Measurements from ENCODE around the gene CPM. TPM values are rescaled to one million over a fixed set of nuclear protein-coding genes. Genes with fewer than 3 reads are reported as not detected.

CPM gene
- total RNA-seq, 4 donors from 2014 or later: 54.0 to 117 (median 75.2) TPM

DNA sequence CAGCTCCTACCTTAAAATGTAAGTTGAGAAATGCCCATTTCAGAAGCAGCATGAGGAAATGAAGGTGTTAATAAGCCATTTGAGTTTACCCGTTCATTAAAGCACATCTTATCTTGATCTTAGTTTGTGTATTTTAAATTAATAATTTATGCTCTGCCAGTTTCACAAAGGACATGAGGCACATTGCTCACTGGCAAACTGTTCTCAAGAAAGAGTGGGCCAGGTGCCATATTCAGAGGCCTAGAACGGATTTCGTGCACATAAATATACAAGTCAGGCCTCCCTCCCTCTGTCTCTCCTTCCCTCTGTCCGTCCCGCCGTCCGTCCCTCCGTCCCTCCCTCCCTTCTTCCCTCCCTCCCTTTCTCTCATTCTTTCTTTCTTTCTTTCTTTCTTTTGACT is 29.5 kb downstream of the CPM start:
- H3K36me3 ChIP-seq: no peaks in the 10 kb centered on the region
- H3K27ac ChIP-seq: no peak overlapping the region
- H3K4me3 ChIP-seq: no peak overlapping the region
- no peak for DNase-seq (ENCODE audit: low spot score in 2 of 2)
- WGBS, 2 donors: 85 to 87% methylated on average over 8 of the region's 8 CpGs
- H3K27me3 ChIP-seq: no peaks in the 10 kb centered on the region
- TF ChIP-seq POLR2A (IDR thresholded peaks at IDR 0.05): no peak
- TF ChIP-seq, protein P1, sequence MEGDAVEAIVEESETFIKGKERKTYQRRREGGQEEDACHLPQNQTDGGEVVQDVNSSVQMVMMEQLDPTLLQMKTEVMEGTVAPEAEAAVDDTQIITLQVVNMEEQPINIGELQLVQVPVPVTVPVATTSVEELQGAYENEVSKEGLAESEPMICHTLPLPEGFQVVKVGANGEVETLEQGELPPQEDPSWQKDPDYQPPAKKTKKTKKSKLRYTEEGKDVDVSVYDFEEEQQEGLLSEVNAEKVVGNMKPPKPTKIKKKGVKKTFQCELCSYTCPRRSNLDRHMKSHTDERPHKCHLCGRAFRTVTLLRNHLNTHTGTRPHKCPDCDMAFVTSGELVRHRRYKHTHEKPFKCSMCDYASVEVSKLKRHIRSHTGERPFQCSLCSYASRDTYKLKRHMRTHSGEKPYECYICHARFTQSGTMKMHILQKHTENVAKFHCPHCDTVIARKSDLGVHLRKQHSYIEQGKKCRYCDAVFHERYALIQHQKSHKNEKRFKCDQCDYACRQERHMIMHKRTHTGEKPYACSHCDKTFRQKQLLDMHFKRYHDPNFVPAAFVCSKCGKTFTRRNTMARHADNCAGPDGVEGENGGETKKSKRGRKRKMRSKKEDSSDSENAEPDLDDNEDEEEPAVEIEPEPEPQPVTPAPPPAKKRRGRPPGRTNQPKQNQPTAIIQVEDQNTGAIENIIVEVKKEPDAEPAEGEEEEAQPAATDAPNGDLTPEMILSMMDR (IDR thresholded peaks at IDR 0.05): no peak
- no peak for TF ChIP-seq EP300 (IDR thresholded peaks at IDR 0.05)
- H3K9me3 ChIP-seq: no peaks in the 10 kb centered on the region
- peaks cover 0 to 11% (median 0%) of the 10 kb centered on the region in 4 donors for H3K4me1 ChIP-seq

DNA sequence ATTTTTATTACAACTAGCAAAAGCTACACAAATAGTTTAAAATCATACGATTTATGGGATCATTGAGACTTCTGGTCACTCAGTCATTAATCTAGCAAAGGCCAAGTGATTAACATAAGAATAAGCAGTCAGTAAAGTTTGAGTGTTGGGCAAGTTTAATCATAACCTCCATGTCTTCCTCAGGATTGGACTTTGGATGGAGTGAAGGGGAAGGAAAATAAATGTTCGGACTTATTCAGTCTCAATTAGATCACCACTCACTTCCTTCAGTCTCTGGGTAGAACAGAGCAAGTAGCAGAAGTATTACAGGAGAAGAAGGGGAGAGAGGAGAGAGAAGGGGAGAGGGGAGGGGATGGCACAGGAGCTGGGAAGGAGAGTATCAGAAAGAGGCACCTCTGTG is 31.4 kb downstream of the CPM start:
- no peaks in the 10 kb centered on the region for H3K36me3 ChIP-seq
- WGBS, 2 donors: 76 to 85% methylated on average over 2 of the region's 2 CpGs
- no peak for DNase-seq (ENCODE audit: low spot score in 2 of 2)
- TF ChIP-seq POLR2A (IDR thresholded peaks at IDR 0.05): no peak
- TF ChIP-seq, protein P1 (IDR thresholded peaks at IDR 0.05): no peak
- no peak for TF ChIP-seq EP300 (IDR thresholded peaks at IDR 0.05)
- no peak overlapping the region for H3K27ac ChIP-seq
- H3K9me3 ChIP-seq: no peaks in the 10 kb centered on the region
- peaks cover 0 to 11% (median 0%) of the 10 kb centered on the region in 4 donors for H3K4me1 ChIP-seq
- H3K4me3 ChIP-seq: no peak overlapping the region
- no peaks in the 10 kb centered on the region for H3K27me3 ChIP-seq

DNA sequence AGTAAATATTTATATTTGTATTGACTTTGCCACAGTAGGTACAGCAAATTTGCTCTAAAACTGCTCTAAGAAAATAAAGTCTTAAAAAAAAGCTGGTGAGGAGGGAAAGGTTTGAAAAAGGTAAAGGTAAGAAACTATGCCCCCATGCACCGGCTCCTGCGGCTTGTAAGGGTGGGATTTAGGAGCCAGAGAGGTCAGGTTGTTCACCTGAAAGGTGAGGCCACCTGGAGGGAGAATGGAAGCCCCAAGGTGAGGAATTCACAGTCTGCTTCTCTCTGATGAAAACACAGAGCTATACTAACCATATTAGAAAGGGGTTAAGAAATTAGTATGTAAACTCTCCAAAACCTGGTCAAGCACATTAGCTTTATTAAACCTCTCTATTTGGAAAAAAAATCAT is 31.8 kb downstream of the CPM start:
- Histone ChIP-seq H3K27ac (no peak overlapping the region), H3K4me3 (no peak overlapping the region), H3K4me1 (peaks cover 0 to 11% (median 0%) of the 10 kb centered on the region in 4 donors), H3K27me3 (no peaks in the 10 kb centered on the region), H3K9me3 (no peaks in the 10 kb centered on the region), H3K36me3 (no peaks in the 10 kb centered on the region)
- TF ChIP-seq, protein P1 (IDR thresholded peaks at IDR 0.05): no peak
- TF ChIP-seq EP300 (IDR thresholded peaks at IDR 0.05) (no peak), POLR2A (IDR thresholded peaks at IDR 0.05) (no peak)
- WGBS, 2 donors: 87 to 100% methylated on average over 2 of the region's 2 CpGs
- DNase-seq (ENCODE audit: low spot score in 2 of 2): no peak

DNA sequence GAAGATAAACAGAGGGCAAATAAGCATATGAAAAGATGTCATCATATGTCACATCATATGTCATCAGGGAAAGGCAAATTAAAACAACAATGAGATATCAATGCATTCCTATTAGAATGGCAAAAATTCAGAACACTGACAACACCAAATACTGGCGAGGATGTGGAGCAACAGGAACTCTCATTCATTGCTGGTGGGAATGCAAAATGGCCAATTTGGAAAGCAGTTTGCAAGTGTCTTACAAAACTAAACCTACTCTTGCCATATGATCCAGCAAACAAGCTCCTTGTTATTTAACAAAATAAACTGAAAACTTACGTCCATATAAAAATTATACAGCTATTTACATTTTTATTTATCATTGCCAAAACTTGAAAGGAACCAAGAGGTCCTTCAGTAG is 32.7 kb downstream of the CPM start:
- TF ChIP-seq EP300 (IDR thresholded peaks at IDR 0.05): no peak
- TF ChIP-seq, protein P1 (IDR thresholded peaks at IDR 0.05): no peak
- no peak for TF ChIP-seq POLR2A (IDR thresholded peaks at IDR 0.05)
- WGBS, 2 donors: 43 to 60% methylated on average over 2 of the region's 2 CpGs
- no peaks in the 10 kb centered on the region for H3K9me3 ChIP-seq
- no peaks in the 10 kb centered on the region for H3K36me3 ChIP-seq
- H3K4me1 ChIP-seq: peaks cover 0 to 11% (median 0%) of the 10 kb centered on the region in 4 donors
- no peak overlapping the region for H3K27ac ChIP-seq
- no peak overlapping the region for H3K4me3 ChIP-seq
- no peak for DNase-seq (ENCODE audit: low spot score in 2 of 2)
- H3K27me3 ChIP-seq: no peaks in the 10 kb centered on the region

DNA sequence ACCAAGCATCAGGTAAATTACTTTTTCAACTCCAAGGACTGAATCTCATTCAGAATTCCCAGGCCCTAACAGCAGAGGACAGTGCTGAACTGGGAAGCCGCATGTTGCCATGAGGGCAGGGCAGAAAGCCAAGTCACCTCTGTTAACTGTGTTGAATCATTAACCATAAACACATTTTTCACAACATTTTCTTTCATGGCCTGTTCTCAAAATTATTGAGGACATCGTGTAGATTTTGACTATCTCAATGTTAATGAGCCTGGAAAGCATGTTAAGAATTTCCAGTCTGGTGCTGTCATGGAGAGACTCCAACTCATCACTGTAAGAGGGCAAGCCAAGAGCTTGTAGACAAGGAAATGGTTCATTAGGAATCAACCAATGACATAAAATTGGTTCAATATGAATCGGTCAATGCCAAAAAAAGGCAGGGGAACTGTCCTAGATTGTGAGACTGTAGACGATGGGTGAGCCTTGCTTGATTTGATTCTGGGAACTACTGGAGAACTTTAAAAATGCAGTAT is 33.7 kb downstream of the CPM start:
- Histone ChIP-seq H3K9me3 (no peaks in the 10 kb centered on the region), H3K4me1 (peaks cover 0 to 11% (median 0%) of the 10 kb centered on the region in 4 donors), H3K27me3 (no peaks in the 10 kb centered on the region), H3K36me3 (no peaks in the 10 kb centered on the region), H3K27ac (no peak overlapping the region), H3K4me3 (no peak overlapping the region)
- peak in 1 of 2 donors; percentile 30 for DNase-seq (ENCODE audit: low spot score in 2 of 2)
- WGBS, 2 donors: 34 to 46% methylated on average over 4 of the region's 4 CpGs
- TF ChIP-seq, protein P1 (IDR thresholded peaks at IDR 0.05): peak in 2 of 5 experiments; percentile 11 to 13
- TF ChIP-seq EP300 (IDR thresholded peaks at IDR 0.05): no peak
- TF ChIP-seq POLR2A (IDR thresholded peaks at IDR 0.05): no peak
